Stimulated activated CD8-positive, alpha-beta memory T cell treated with anti-CD3 and anti-CD28 coated beads, Interleukin-12 subunit alpha, Interleukin-12 subunit beta, amount 100 ng/mL, for 24 hours (primary cell): Measurements from ENCODE around the gene ITK.

Experiments
- DNase-seq: peaks from one replicate; pipeline ENCODE4 v3.0.0-alpha.2; 2020; ENCODE audit errors: extremely low read depth

ITK gene

DNA sequence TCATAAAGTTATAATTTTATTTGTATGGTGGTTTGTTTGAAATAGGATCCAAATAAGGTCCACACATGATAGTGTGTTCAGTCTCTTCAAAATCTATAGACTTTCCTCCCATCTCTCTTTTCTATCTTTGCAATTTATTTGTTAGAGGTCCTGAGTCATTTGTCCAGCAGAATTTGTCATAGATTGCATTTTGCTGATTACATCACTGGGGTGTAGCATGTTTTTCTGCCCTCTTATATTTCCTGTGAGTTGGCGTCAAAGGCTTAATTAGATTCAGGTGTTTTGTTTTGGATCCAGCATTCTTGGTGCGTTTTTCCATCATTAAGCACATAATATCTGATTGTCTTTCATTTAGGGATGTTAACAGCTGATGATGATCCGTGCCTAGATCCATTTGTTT is 100.3 kb downstream of the ITK start:
- no peak for DNase-seq

DNA sequence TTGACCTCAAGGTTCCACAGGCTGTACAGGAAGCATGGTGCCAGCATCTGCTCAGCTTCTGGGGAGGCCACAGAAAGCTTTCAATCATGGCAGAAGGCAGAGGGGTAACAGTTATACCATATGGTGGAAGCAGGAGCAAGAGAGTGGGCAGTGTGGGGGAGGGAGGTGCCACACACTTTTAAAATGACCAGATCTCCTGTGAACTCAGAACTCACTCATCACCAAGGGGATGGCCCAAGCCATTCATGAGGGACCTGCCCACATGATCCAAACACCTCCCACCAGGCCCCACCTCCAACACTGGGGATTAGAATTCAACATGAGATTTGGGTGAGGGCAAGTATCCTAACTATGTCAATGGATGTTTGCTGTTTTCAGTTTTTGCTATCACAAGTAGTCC is 101.5 kb downstream of the ITK start:
- DNase-seq, result no peak

DNA sequence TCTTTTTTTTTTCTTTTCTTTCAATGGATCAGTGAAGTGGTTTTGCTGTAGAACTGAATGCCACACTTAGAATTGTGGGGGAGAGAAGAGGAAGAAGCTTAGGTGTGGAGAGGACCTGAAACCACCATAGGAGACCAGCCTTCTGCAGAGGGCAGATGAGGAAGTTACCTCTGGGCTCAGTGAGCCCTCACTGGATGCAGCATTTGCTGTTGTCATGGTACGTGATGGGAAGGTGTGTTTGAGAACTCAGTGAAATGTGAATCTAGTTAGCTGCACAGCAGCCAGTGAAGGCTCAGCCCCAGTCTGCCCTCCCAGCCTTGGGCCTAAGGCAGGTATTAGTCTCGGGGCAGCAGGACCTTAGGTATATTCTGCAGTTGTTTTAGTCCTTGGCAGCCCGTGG is 102.8 kb downstream of the ITK start:
- no peak for DNase-seq

DNA sequence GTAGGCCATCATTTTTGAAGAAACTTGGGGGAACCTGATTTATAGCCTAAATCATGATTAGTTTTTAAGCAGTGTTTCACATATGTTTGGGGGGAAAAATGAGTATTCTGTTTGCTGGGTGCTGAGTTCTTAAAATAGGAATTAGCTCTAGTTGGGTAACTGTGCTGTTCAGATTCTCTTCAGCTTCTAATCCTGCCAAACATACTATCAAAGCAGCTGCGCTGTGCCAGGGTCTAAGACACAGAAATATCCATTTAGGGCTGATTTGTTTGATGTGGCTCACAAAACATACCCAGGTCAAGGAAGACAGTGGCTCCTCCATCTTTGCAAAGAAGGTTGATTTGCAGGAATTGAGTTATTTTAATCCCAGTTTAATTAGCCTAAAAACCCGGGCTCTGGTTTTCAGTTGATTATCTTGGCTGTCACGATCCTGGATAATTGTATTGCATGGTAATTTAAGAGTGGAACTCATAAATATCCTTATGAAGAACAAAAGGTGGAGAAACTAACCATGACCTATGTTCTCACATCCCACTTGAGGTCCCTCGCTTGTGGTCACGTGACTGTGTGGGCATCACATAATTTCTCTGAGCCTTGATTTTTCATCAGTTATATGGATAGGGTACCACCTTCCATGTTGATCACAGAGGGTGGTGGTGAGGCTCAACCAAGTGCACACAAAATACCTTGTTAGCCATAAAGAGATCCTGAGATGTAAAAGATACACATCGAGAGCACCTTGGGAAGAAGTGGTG is 104.0 kb downstream of the ITK start:
- no peak for DNase-seq

DNA sequence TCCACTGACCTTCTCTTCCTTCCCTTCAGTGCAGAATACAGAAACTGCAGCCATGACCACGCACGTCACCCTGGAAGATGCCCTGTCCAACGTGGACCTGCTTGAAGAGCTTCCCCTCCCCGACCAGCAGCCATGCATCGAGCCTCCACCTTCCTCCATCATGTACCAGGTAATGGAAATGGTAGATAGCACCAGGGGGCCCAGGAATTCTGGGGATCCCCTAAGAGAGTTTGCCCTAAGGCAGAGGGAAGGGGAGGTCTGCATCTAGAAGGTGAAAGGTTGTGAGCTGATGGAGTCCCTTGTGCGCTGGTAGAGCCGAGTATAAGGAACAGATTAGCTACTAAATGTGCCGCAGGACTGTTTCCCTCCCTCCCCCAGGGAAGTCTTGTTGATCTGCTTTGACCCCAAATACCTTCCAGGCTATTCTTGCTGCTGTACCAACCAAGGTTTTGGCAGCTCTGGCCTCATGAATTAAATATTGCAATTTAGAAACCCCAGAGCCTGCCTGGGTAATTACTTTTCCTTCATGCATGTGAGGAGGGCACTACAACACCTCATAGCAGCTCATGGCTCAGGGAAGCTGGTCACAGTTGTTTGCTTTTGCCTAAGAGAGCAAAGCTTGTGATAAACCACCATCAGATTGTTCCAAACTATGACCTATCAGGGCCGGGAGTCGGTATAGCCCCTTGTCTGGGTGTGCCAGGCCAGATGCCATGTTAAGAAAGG is 104.8 kb downstream of the ITK start:
- DNase-seq, result no peak

DNA sequence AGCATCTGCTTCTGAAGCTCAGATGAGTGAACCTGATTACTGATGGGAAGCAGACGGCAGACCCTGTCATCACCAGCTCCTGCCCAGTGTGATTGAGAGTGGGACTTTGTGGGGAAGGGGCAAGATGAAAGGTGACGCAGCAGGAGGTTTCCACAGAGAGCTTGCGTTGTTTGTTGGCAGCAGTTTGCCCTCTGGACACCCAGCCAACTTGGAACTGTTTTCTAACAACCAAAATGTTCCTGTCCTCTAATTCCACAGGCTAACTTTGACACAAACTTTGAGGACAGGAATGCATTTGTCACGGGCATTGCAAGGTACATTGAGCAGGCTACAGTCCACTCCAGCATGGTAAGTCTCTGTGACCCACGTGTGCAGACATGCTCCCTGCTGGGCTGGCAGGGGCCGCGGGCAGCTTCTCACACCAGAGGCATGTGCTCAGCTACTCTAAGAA is 106.1 kb downstream of the ITK start:
- DNase-seq, result no peak

DNA sequence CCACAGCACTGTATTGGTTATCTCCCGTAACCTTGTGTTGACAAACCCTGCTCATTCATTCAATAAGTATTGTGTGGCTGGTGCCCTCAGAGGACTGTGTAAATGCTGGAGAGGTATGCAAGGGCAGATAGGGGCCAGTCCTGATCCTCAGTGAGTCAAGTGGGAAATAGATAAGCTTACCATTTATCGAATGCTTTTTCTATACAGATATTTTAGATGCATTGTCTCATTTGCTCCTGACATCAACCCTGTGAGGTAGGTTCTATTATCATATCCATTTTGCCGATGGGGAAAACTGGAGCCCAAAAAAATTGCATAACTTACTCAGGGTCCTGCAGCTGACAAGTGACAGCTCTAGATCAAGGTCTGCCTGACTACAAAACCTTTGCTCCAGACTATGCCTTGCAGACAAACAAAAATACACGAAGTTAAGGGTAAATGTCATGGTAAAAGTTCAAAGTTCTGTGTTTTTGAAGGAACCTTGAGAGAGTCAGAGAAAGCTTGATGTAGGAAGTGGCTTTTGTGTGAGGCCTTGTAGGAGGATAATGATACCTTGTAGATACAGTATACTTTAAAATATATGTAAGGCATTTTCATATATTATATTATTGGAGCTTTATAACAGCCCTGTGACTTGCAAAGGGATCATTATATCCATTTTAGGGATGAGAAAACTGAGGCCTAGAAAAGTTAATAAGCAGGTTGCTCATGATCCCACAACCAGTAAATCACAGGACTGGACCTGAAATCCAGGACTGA is 107.9 kb downstream of the ITK start:
- DNase-seq, result no peak

DNA sequence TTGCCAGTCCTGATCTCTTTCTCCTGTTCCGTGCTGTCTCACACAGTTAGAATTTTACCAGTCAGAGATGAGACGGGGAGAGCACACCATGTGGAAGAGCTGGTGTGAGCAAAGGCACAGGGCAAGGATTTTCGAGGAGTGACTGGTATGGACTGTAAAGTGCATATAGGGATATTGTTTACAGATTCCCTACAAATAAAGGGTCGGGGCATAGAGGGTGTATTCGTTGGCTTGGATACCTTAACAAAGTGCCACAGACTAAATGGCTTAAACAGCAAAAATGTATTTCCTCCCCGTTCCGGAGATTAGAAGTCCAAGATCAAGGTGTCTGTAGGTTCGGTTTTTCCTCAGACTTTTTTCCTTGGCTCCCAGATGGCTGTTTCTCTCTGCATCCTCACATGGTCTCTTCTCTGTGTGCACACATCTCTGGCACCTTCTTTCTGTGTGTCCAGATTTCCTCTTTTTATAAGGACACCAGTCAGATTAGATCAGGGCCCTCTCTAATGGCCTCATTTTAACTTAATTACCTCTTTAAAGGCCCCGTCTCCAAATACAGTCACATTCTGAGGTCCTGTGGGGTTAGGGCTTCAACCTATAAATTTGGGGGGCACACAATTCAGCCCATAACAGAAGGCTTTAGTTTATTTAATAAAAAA is 108.7 kb downstream of the ITK start:
- DNase-seq, result no peak

DNA sequence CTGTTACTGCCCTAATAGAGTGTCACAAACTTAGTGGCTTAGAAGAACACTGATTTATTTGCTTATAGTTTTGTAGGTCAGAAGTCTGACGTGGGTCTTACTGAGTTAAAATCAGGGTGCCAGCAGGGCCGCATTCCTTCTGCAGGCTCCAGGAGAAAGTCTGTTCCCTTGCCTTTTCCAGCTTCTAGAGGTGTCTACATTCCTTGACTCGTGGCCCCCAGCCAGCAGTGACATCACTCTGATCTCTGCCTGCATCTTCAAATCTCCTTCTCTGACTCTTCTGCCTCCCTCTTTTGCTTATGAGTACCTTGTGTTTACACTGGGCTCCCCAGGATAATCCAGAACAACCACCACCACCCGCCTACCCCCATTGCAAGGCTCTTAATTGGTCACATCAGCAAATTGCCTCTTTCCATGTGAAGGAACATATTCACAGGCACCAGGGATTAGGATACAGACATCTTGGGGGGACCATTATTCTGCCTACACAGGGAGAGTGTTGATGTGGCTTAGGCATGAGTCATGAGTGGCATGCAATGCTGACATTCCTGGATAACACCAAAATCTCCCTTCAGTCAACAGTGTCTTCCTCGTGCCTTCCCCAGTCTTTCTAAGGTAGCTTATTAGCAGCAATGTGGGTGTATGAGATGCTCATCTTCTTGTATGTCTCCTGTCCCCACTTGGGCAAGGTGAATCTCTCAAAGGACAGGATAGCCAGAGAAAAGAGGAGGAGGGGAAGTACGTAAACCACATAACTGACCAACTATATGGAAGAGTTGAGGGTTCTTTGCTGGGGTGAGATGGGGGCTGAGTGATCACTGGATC is 109.7 kb downstream of the ITK start:
- DNase-seq, result no peak

DNA sequence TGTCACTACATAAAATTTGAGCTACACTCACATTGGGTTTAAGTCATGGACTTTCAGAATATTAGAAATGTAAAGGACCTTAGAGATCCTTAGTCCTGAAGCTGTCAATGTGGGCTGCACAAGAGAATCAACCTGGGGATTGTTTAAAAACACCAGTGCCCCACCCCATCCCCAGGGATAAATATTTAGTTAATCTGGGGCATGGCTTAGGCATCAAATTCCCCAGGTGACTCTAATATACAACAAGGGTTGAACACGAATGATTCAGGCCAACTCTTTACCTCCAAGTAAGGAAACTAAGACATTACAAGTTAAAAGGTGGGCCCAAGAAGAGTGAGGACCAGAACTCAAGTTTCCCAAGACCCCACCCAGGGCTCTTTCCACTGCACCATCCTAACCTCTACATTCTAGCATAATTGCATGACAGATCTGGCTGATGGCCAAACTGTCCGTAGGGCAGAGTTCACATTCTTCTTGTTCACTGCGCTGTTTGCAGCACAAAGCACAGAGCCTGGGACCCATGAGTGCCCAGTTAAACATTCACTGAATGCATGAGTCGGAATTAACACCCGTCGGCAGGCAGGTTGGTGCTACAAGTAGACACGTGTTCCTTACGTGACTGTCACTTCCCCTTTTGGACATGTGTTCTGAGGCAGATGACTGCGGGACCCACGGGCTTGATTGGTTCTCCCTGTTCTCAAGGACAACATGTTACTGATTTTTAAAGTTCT is 110.5 kb downstream of the ITK start:
- no peak for DNase-seq

DNA sequence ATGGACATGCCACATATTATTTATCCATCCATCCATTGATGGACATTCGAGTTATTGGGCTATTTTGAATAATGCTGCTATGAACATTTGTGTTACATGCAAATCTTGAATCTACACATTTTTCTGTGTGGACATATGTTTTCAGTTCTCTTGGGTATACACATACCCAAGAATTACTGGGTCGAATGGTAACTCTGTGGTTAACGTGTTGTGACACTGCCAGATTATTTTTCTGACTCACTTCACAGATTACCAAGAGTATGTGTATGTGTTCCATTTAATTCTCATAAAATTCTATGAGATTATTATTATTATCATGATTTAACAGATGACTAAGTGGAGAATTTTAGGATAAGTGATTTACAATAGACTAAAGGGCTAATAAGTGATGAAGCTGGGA is 112.0 kb downstream of the ITK start:
- DNase-seq, result no peak

DNA sequence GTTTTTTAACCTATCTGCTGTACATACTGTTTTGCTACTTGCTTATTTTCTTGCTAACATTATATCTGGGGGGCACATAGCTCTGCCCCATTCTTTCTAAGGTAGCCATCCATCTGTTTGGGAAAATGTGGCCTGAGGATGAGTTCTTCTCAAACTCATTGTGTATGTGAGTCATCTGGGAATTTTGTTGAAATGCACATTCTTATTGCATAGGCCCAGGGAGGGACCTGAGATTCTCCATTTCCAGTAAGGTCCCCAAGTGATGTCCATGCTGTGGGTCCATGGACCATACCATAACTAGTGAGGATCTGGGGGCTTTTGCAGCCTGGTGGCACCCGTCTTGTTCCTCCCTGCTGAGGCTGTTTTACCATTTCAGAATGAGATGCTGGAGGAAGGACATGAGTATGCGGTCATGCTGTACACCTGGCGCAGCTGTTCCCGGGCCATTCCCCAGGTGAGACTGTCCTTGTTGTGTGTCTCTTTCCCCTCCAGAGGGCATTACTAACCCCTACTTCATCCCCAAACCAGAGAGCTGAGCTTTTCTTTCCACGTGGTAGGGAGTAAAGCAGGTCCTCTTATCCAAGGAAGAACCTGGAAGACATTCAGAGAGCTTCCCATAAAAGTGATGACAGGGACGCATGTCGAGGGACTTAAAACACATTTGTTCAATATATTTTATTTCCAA is 113.9 kb downstream of the ITK start:
- no peak for DNase-seq

DNA sequence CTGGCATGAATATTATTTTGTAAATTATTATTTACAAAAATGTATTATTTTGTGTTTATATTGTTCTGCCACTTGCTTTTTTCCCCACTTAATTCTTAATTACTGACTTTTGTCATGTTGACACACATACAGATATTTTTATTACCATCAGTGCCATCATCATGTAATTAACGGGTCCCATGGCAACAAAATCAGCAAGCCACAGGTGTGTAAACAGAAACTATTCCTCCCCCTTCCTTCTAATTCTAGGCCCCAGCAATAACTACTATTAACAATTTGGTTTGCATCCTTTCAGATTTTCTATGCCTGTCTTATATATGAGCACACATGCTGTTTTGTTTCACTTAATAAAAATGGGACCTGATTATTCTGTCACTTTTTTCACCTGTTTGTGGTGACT is 114.6 kb downstream of the ITK start:
- DNase-seq, result no peak

DNA sequence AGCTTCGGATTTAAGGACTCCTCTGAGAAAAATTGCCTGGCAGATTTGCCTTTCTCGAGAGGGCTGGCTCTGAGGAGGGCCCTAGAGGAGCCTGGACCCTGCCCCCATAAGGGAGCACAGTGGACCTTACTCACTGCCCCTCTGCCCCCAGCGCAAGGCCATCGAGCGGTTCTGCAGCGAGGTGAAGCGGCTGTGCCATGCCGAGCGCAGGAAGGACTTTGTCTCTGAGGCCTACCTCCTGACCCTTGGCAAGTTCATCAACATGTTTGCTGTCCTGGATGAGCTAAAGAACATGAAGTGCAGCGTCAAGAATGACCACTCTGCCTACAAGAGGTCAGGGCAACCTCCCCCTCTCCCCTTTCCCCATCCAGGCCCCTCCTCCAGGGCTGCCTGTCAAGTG is 119.9 kb downstream of the ITK start:
- DNase-seq, result no peak

DNA sequence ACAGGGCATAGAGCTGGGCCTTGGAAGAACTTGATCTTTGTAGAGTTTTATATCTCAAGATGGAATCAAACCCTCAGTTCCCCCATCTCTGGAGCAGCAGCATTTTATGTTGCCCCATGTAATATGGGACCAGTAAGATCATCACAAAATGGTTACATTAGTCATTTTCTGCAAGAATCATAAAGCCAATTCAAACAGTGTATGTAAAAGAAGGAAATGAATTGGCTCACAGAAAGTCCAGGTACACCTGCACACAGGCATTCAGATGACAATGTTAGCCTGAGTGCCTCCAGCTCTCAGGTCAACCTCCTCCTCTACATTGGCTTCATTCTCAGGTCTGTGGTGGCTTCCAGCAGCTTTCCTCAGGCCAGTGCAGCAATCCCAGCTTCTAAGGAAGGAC is 120.4 kb downstream of the ITK start:
- no peak for DNase-seq

DNA sequence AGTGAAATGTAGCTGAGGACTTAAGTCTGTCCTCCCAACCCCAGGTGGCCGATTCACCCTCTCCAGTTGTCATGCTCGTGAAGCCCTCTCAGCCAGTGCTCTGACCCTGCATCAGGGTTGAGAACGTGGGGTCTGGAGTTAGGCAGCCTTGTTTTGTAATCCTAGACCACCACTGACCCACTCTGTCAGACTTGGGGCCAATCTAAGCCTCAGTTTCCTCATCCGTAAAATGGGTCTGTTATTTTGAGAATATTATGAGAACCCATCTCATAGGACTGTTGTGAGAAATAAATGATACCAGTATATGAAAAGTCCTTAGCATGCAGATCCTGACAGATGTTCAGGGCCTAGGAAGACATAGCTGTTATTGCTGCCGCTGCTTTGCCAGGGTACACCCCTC is 122.4 kb downstream of the ITK start:
- DNase-seq, result no peak

DNA sequence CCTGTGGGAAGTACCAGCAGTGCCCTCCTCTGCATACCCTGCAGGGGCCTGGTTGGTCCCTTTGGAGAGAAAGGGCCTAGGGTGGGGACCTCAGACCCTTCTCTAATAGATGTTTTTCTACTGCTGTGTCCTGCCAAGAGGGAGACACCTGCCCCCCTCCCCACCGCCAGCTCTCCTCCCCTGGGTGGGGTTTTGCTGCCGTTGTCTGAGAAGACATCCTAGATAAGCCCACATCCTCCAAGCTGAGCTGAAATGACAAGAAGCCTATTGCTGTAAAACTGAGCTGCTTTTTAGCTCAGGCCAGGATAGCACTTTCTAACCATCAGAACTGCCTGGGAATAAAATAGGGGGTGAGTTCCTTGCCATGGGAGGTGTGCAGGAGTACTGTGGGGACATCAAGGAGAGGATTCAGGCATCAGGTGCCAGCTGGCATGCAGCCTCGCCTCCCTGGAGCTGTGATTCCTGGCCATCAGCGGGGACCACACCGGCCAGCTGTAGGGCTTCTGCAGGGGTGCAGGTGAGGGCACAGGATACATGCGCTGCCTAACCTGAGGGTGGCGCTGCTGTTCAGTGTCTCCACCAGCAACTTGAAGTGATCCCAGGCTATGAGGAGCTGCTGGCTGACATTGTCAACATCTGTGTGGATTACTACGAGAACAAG is 123.2 kb downstream of the ITK start:
- no peak for DNase-seq
